OCI-LY3 (cell line): ENCODE measurements around the gene ALKAL2.

Source experiments
- H2AFZ ChIP-seq: fragments of 200-600, 300-600 bp; shearing (Covaris generic); 2 replicates; pipeline ENCODE4 v1.6.0; 2014; ENCODE audit warnings: antibody characterized with exemption, low read depth, low read length
- H3K27ac ChIP-seq: fragments of 200-600, 300-600 bp; sonication (generic); 2 replicates; pipeline ENCODE4 v1.5.1; 2014; ENCODE audit warnings: mild to moderate bottlenecking, low read length, moderate library complexity, mixed read lengths
- H3K27me3 ChIP-seq: fragments of 200-600, 300-600 bp; sonication (generic); 2 replicates; pipeline ENCODE4 v1.6.1; 2014; ENCODE audit warnings: low read depth, low read length, mixed read lengths
- H3K36me3 ChIP-seq: fragments of 200-600, 300-600 bp; sonication (generic); replicated peaks from 2 replicates; pipeline ENCODE3; 2014; ENCODE audit warnings: low read depth, low read length, mixed read lengths
- H3K4me1 ChIP-seq: fragments of 300-600, 200-600 bp; sonication (generic); 2 replicates; pipeline ENCODE4 v1.6.1; 2014; ENCODE audit warnings: low read length, mixed read lengths
- H3K4me2 ChIP-seq: fragments of 200-600, 300-600 bp; sonication (generic); 2 replicates; pipeline ENCODE4 v1.6.1; 2014; ENCODE audit warnings: low read length, mixed read lengths
- H3K4me3 ChIP-seq: fragments of 300-600, 200-600 bp; sonication (generic); 2 replicates; pipeline ENCODE4 v1.5.1; 2014; ENCODE audit warnings: antibody characterized with exemption, mild to moderate bottlenecking, low read length, moderate library complexity
- H3K79me2 ChIP-seq: fragments of 300-600, 200-600 bp; shearing (Covaris generic); 2 replicates; pipeline ENCODE4 v1.6.1; 2014; ENCODE audit warnings: mild to moderate bottlenecking, low read length, mixed read lengths
- H3K9ac ChIP-seq: fragments of 300-600, 200-600 bp; shearing (Covaris generic); 2 replicates; pipeline ENCODE4 v1.6.0; 2014; ENCODE audit warnings: mild to moderate bottlenecking, low read length, moderate library complexity
- H3K9me3 ChIP-seq: fragments of 200-600, 300-600 bp; shearing (Covaris generic); 2 replicates; pipeline ENCODE4 v1.6.1; 2014; ENCODE audit warnings: low read length, mixed read lengths; ENCODE audit not compliant: insufficient read depth
- H4K20me1 ChIP-seq: fragments of 200-600, 300-600 bp; sonication (generic); 2 replicates; pipeline ENCODE4 v1.6.1; 2016; ENCODE audit warnings: low read length, mixed read lengths; ENCODE audit not compliant: insufficient read depth
- EZH2phosphoT487 ChIP-seq: fragments of 200-600 bp; shearing (Covaris generic); IDR thresholded peaks from 2 replicates; pipeline ENCODE4 v1.6.1; 2018; ENCODE audit warnings: antibody characterized with exemption, mixed run types, low read depth
- TF ChIP-seq, protein P1 (sequence below): fragments of 200-600, 300-600 bp; sonication (generic); IDR thresholded peaks from 2 replicates; pipeline ENCODE4 v1.5.1; 2014; ENCODE audit warnings: antibody characterized with exemption, low read length, low read depth

Gene ALKAL2

GRCh38 chr2:244547-244946 lies 43.3 kb downstream of the ALKAL2 start:
- TF ChIP-seq, protein P1, sequence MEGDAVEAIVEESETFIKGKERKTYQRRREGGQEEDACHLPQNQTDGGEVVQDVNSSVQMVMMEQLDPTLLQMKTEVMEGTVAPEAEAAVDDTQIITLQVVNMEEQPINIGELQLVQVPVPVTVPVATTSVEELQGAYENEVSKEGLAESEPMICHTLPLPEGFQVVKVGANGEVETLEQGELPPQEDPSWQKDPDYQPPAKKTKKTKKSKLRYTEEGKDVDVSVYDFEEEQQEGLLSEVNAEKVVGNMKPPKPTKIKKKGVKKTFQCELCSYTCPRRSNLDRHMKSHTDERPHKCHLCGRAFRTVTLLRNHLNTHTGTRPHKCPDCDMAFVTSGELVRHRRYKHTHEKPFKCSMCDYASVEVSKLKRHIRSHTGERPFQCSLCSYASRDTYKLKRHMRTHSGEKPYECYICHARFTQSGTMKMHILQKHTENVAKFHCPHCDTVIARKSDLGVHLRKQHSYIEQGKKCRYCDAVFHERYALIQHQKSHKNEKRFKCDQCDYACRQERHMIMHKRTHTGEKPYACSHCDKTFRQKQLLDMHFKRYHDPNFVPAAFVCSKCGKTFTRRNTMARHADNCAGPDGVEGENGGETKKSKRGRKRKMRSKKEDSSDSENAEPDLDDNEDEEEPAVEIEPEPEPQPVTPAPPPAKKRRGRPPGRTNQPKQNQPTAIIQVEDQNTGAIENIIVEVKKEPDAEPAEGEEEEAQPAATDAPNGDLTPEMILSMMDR = no peak
- TF ChIP-seq EZH2phosphoT487 = no peak
- H3K4me3 ChIP-seq = no peak overlapping the region
- no peaks in the 10 kb centered on the region for H3K36me3 ChIP-seq
- H3K4me2 ChIP-seq = no peak overlapping the region
- H3K4me1 ChIP-seq = no peaks in the 10 kb centered on the region
- no peak overlapping the region for H3K9ac ChIP-seq
- H3K27ac ChIP-seq = no peak overlapping the region
- no peaks in the 10 kb centered on the region for H3K79me2 ChIP-seq
- no peaks in the 10 kb centered on the region for H4K20me1 ChIP-seq
- H2AFZ ChIP-seq = no peak overlapping the region
- no peaks in the 10 kb centered on the region for H3K9me3 ChIP-seq
- no peaks in the 10 kb centered on the region for H3K27me3 ChIP-seq

DNA sequence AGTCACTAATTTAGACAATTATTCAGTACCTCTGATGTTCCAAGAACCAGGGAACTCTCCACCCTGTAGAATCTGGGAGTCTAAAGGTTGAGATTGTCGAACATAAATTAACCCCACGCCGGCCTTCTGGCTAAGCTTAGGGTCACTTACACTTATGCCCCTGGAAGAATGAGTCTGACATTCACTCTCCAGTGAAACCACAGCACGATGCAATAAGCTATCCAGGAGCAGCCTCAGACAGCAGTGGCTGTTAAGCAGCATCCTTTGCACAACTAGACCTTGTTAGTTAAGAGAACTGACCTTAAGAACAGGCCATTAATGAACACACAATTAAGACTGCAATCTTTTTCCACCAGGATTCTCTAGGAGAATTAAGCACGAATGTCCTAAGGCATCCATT lies 49.0 kb downstream of the ALKAL2 start:
- Histone ChIP-seq H3K4me1 (no peaks in the 10 kb centered on the region), H2AFZ (no peak overlapping the region), H3K36me3 (no peaks in the 10 kb centered on the region), H3K27me3 (no peaks in the 10 kb centered on the region), H3K9me3 (no peaks in the 10 kb centered on the region), H3K79me2 (no peaks in the 10 kb centered on the region), H3K27ac (no peak overlapping the region), H3K4me2 (no peak overlapping the region), H3K9ac (no peak overlapping the region), H4K20me1 (no peaks in the 10 kb centered on the region), H3K4me3 (no peak overlapping the region)
- TF ChIP-seq EZH2phosphoT487 = no peak
- TF ChIP-seq, protein P1 = no peak

DNA sequence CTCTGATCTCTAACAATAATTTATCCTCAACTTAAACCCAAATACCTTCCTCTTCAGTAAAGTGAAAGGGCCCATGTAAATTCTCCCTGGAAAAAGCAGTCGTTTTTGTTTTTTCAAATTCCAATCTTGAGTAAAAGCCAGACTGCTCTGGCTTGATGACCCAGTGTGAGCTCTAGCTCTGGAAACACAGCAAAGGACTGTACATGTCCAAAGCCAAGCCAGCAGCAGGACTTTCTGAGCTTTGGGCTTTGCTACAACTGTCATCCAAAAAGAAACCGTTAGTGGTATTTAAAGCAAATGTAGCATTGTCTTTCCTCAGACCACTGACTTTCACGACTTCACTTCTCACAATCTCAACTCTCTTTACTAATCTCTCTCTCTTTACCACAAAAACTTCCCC lies 49.5 kb downstream of the ALKAL2 start:
- Histone ChIP-seq H3K9me3 (no peaks in the 10 kb centered on the region), H3K27ac (no peak overlapping the region), H4K20me1 (no peaks in the 10 kb centered on the region), H3K9ac (no peak overlapping the region), H2AFZ (no peak overlapping the region), H3K4me2 (no peak overlapping the region), H3K4me1 (no peaks in the 10 kb centered on the region), H3K4me3 (no peak overlapping the region), H3K79me2 (no peaks in the 10 kb centered on the region), H3K27me3 (no peaks in the 10 kb centered on the region), H3K36me3 (no peaks in the 10 kb centered on the region)
- TF ChIP-seq, protein P1 = no peak
- no peak for TF ChIP-seq EZH2phosphoT487

DNA sequence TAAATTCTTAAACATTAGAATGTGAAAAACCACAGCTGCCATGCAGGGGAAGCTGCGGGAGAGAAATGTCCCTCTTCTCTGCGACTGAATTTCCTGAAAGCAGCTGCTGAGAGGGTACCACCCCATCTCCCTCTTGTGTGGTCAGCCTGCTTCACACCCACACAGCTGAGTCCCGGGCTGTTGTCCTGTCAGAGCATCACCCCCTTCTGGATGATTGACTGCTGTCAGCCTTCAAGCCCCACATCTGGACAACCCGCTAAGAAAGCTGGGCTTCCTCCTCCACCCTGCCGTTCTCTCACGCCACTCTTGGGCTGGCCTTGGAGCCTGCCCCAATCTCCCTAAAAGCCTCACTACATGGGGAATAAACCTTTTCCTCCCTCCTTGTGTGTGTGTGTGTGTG lies 50.0 kb downstream of the ALKAL2 start:
- no peak overlapping the region for H3K9ac ChIP-seq
- no peak overlapping the region for H2AFZ ChIP-seq
- H3K79me2 ChIP-seq = no peaks in the 10 kb centered on the region
- H3K36me3 ChIP-seq = no peaks in the 10 kb centered on the region
- H3K27ac ChIP-seq = no peak overlapping the region
- no peak overlapping the region for H3K4me2 ChIP-seq
- H3K27me3 ChIP-seq = no peaks in the 10 kb centered on the region
- H3K9me3 ChIP-seq = no peaks in the 10 kb centered on the region
- TF ChIP-seq, protein P1 = no peak
- TF ChIP-seq EZH2phosphoT487 = no peak
- no peaks in the 10 kb centered on the region for H3K4me1 ChIP-seq
- H4K20me1 ChIP-seq = no peaks in the 10 kb centered on the region
- H3K4me3 ChIP-seq = no peak overlapping the region
